NCI-H446 (cell line): ENCODE measurements around the gene SGK1.

Experiments used
- DNase-seq, 2 experiments: peaks; one replicate each; lab custom pipeline; 2025; lab: John Stamatoyannopoulos, UW

The SGK1 gene

DNA sequence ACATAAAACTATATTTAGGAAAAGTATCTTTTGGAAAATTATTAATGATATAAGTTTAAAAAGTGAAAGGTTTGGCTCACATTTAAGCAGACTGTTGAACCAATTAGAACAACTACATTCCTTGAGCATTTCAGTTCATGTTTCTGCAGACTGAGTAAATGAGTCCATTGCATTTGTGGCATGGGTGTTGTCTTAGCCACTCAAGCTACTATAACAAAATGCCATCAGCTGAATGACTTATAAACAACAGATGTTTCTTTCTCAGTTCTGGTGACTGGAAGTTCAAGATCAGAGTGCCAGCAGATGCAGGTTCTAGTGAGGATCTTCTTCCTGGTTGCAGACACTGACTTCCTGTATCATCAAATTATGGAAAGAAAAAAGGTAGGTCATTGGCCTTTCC, 198.4 kb downstream of the SGK1 start:
- DNase-seq = no peak
